Prostate gland (tissue), 2 donors: ENCODE results near the gene EPB41L4A. TPM values are rescaled to one million over a fixed set of nuclear protein-coding genes. Genes with fewer than 3 reads are reported as not detected.

Experiments used
- DNase-seq: peaks from one replicate; pipeline ENCODE4 v3.0.0-alpha.2; 2019; ENCODE audit warnings: low spot score
- H3K27ac ChIP-seq, 2 donors: fragments of 200-600 bp; sonication (generic); 2 replicates each; pipeline ENCODE4 v1.5.1; 2017 to 2019
- H3K27me3 ChIP-seq: fragments of 200-600 bp; sonication (generic); replicated peaks from 2 replicates; pipeline ENCODE4 v1.5.1; 2019; ENCODE audit not compliant: insufficient read depth
- H3K36me3 ChIP-seq, 2 donors: fragments of 200-600 bp; sonication (generic); 1 replicate in 1 of 2; 2 replicates in 1 of 2; pipeline versions ENCODE4 v1.5.1 to v1.8.1; 2017 to 2019
- H3K4me1 ChIP-seq: fragments of 200-600 bp; sonication (generic); replicated peaks from 2 replicates; pipeline ENCODE4 v1.5.1; 2019
- H3K4me3 ChIP-seq, 2 donors: fragments of 200-600 bp; sonication (generic); 2 replicates each; pipeline ENCODE4 v1.5.1; 2017 to 2019
- H3K9me3 ChIP-seq: fragments of 200-600 bp; sonication (generic); 2 replicates; pipeline ENCODE4 v1.5.1; 2017
- POLR2A ChIP-seq: fragments of 450-650 bp; IDR thresholded peaks from one replicate; pipeline ENCODE4 v1.6.1; 2016; ENCODE audit warnings: antibody characterized with exemption, mild to moderate bottlenecking
- POLR2AphosphoS5 ChIP-seq: sonication (generic); formaldehyde crosslinking; IDR thresholded peaks from one replicate; pipeline ENCODE4 v1.6.1; 2017; ENCODE audit warnings: antibody characterized with exemption
- WGBS: methylation state at CpG from one replicate; pipeline ENCODE4 v1.1.5; 2018; 5-methylcytosine and 5-hydroxymethylcytosine counted together
- intact Hi-C: fragments of 100-400 bp; cut with DNase I; formaldehyde crosslinking; loops from one replicate; pipeline ENCODE4 v1.14.2; 2022
- total RNA-seq, 2 donors: library from RNA; depleted of rRNA; stranded (reverse); fragments of >200 nt; gene quantifications; one replicate each; pipeline ENCODE4 v1.1.0, GENCODE V29; 2016
- TF ChIP-seq, protein P1 (sequence below), 4 experiments: fragments of 200-600 bp in 2 of 4; fragments of 450-650 bp in 2 of 4; sonication (generic) in 2 of 4; IDR thresholded peaks; 1 replicate in 3 of 4; 2 replicates in 1 of 4; pipeline ENCODE4 v1.5.1; 2016 to 2019; ENCODE audit warnings: antibody characterized with exemption in 4 of 4, mild to moderate bottlenecking in 2 of 4, moderate library complexity in 2 of 4

Gene EPB41L4A
- total RNA-seq, 2 donors from 2014 or later: 23.0 to 37.5 TPM

DNA sequence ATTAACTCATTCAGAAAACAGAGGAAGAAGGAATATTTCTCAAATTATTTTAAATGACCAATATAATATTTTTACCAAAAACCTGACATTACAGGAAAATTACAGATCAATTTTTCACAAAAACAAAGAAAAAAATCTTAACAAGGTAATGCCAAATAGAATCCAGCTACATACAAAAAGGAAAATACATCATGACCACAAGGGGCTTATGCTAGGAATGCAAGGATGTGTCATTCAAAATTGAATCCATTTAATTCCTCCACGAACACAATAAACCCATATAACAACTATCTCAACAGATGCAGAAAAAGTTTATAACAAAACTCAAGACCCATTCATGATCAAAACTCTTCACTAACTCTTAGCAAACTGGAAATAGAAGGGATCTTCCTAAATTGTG is 239.8 kb downstream of the EPB41L4A start:
- no peak overlapping the region for H3K27ac ChIP-seq
- no peaks in the 10 kb centered on the region for H3K9me3 ChIP-seq
- H3K4me3 ChIP-seq: no peak overlapping the region
- no peaks in the 10 kb centered on the region for H3K27me3 ChIP-seq
- WGBS: 81% methylated on average over 1 of the region's 1 CpG
- intact Hi-C loops: no loop called here
- TF ChIP-seq POLR2AphosphoS5 (no peak), POLR2A (no peak)
- TF ChIP-seq, protein P1, sequence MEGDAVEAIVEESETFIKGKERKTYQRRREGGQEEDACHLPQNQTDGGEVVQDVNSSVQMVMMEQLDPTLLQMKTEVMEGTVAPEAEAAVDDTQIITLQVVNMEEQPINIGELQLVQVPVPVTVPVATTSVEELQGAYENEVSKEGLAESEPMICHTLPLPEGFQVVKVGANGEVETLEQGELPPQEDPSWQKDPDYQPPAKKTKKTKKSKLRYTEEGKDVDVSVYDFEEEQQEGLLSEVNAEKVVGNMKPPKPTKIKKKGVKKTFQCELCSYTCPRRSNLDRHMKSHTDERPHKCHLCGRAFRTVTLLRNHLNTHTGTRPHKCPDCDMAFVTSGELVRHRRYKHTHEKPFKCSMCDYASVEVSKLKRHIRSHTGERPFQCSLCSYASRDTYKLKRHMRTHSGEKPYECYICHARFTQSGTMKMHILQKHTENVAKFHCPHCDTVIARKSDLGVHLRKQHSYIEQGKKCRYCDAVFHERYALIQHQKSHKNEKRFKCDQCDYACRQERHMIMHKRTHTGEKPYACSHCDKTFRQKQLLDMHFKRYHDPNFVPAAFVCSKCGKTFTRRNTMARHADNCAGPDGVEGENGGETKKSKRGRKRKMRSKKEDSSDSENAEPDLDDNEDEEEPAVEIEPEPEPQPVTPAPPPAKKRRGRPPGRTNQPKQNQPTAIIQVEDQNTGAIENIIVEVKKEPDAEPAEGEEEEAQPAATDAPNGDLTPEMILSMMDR (IDR thresholded peaks at IDR 0.05): no peak
- H3K36me3 ChIP-seq: no peaks in the 10 kb centered on the region
- no peaks in the 10 kb centered on the region for H3K4me1 ChIP-seq
- no peak for DNase-seq

DNA sequence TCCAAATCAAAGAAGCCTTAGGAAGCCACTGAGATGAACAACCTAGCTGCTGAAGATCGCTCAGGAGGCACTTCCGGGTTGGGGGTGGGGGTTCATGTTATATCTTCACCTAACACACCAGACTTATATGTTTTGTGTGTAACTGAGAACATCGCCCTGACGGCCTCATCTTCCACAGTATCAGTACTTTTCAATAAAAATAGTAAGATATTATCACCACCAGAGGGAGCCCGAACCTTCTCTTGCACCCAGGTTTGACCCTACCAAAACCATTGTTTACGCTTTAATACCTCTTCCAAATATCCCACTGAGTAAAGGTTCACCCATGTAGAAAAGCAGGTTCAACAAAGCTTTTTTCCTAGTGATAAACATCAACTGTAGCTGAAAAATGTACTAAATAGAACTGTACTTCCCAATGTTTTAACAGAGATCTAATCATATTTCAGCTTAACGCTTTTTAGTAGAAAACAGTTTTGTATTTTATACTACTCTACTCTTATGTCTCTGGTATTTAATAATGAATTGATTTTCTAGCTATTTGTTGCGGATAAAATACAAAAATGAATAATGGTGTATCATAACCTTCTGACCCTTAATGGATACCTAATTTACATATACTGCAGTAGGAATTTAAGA is 244.0 kb downstream of the EPB41L4A start:
- intact Hi-C loops: loop anchor here (2.0 kb wide), 1 partner anchor 246 kb away; no protein-coding TSS in a partner anchor
- TF ChIP-seq, protein P1 (IDR thresholded peaks at IDR 0.05): peak in 3 of 4 experiments; percentile 59 to 70 (median 67)
- TF ChIP-seq POLR2AphosphoS5 (peak; percentile 37), POLR2A (no peak)
- no peak overlapping the region for H3K4me3 ChIP-seq
- peak; percentile 53 for DNase-seq
- WGBS: 20% methylated on average over 8 of the region's 8 CpGs
- H3K27ac ChIP-seq: no peak overlapping the region
- no peaks in the 10 kb centered on the region for H3K36me3 ChIP-seq
- H3K9me3 ChIP-seq: no peaks in the 10 kb centered on the region
- H3K4me1 ChIP-seq: no peaks in the 10 kb centered on the region
- no peaks in the 10 kb centered on the region for H3K27me3 ChIP-seq

DNA sequence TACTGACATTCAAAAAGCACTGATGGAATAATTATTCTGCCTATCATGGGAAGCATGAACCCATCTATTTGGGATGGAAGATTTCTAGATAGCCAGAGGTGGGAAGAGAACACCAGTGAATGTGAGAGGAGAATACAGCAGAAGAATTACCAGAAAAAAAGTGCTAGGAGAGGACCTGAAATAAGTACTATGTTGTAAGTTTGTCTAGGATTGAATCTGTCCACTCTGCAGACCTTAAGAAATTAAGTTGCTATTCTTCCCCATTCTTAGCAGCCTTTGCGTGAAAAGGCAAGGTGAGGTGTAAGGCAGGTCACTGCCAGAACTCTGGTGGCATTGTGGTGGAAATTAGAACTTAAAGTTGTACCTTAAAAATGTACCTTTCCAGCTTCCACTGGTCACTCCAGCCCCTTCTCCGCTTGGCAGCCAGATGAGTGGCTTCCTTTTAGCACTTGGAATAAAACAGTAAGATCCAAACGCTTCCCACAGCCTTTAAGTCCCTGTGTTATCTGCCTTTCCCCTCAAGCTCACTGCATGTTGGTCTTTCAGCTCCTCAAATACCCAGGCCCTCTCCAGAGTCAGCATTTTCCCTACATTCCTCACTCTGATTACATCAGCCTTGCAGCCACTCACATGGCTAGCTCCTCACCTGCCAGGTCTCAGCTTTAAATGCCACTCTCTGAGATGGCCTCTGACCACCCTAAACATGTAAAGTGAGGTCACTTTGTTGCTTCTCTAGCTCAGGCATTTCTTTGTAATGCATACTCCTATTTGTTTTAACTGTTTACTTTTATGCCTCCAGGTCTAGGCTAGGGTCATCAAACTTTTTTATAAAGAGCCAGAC is 253.0 kb downstream of the EPB41L4A start:
- DNase-seq: no peak
- 76% methylated on average over 3 of the region's 3 CpGs for WGBS
- Histone ChIP-seq H3K27me3 (no peaks in the 10 kb centered on the region), H3K36me3 (peaks cover 0 to 4% of the 10 kb centered on the region in 2 donors), H3K4me1 (no peaks in the 10 kb centered on the region), H3K4me3 (no peak overlapping the region), H3K27ac (no peak overlapping the region), H3K9me3 (no peaks in the 10 kb centered on the region)
- intact Hi-C loops: no loop called here
- TF ChIP-seq, protein P1 (IDR thresholded peaks at IDR 0.05): no peak
- TF ChIP-seq POLR2AphosphoS5 (no peak), POLR2A (no peak)

DNA sequence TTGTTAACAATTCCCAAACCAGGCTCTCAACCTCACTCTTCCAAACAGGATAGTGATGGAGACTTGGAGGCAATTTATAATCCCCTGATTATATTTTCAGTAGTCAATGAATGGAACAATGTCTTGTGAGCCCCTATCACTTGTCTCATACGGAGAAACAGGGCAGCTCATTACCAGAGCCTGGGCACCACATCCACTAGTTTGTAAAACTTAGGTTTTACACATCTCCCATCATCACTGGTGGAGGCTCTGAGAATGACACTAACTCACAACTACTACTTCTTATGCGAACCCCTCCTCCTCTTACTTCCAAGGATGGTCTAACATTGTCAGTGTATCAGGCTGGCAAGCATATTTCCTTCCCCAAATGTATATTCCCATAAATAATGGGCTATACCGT is 253.7 kb downstream of the EPB41L4A start:
- Histone ChIP-seq H3K4me1 (no peaks in the 10 kb centered on the region), H3K4me3 (no peak overlapping the region), H3K27me3 (no peaks in the 10 kb centered on the region), H3K27ac (no peak overlapping the region), H3K9me3 (no peaks in the 10 kb centered on the region), H3K36me3 (peaks cover 0 to 4% of the 10 kb centered on the region in 2 donors)
- DNase-seq: no peak
- intact Hi-C loops: no loop called here
- WGBS: 66% methylated on average over 3 of the region's 3 CpGs
- no peak for TF ChIP-seq POLR2A
- TF ChIP-seq, protein P1 (IDR thresholded peaks at IDR 0.05): no peak
- TF ChIP-seq POLR2AphosphoS5: no peak
